IMR-90 (cell line): ENCODE measurements around the gene NOL4L. TPM values are rescaled to one million over a fixed set of nuclear protein-coding genes. Genes with fewer than 3 reads are reported as not detected.

Experiments used
- ATAC-seq: fragments of 200-7000 bp; cut with Tn5 transposase; 2 replicates; pipeline ENCODE4 v1.9.1; 2020; ENCODE audit warnings: low read depth, mild to moderate bottlenecking, moderate library complexity
- BruUV-seq: library from RNA; stranded (reverse); fragments of 400-500 nt; replicated peaks from 2 replicates; lab custom pipeline; 2021; lab: Mats Ljungman, UMichigan
- CTCF ChIA-PET: fragments of 300-600 bp; formaldehyde crosslinking; extraction: SDS; loops from one replicate; lab custom pipeline; 2021; ENCODE audit warnings: antibody characterized with exemption; lab: Yijun Ruan, JAX
- POLR2A ChIA-PET: fragments of 300-600 bp; sonication (Branson Sonifier 250); formaldehyde crosslinking; loops from one replicate; lab custom pipeline; 2022; ENCODE audit warnings: antibody characterized with exemption; ENCODE audit not compliant: unreplicated experiment; lab: Charles Lee
- DNase-seq: peaks from one replicate; pipeline ENCODE4 v3.0.0; 2013
- H2AFZ ChIP-seq: replicated peaks from 2 replicates; pipeline ENCODE3; 2013; ENCODE audit warnings: low read length, mild to moderate bottlenecking; ENCODE audit not compliant: poor library complexity
- H2AK5ac ChIP-seq: 2 replicates; pipeline ENCODE4 v1.6.1; 2013; ENCODE audit warnings: low read depth, low read length, inconsistent platforms
- H2AK9ac ChIP-seq: replicated peaks from 2 replicates; pipeline ENCODE3; 2013; ENCODE audit warnings: mild to moderate bottlenecking, low read depth, low read length, moderate library complexity; ENCODE audit not compliant: poor library complexity
- H2BK120ac ChIP-seq: 2 replicates; pipeline ENCODE4 v1.6.1; 2013; ENCODE audit warnings: low read depth, low read length, inconsistent platforms
- H2BK15ac ChIP-seq: 3 replicates; pipeline ENCODE4 v1.6.1; 2013; ENCODE audit warnings: low read depth, low read length, inconsistent platforms
- H2BK20ac ChIP-seq: 2 replicates; pipeline ENCODE4 v1.6.1; 2013; ENCODE audit warnings: low read depth, mild to moderate bottlenecking, inconsistent platforms, low read length, moderate library complexity
- H2BK5ac ChIP-seq: 2 replicates; pipeline ENCODE4 v1.6.1; 2013; ENCODE audit warnings: mild to moderate bottlenecking, low read depth, low read length, inconsistent platforms; ENCODE audit not compliant: poor library complexity, severe bottlenecking
- H3K14ac ChIP-seq: replicated peaks from 2 replicates; pipeline ENCODE4 v1.6.1; 2013; ENCODE audit warnings: low read depth, low read length, inconsistent platforms
- H3K18ac ChIP-seq: 2 replicates; pipeline ENCODE4 v1.6.1; 2013; ENCODE audit warnings: low read depth, low read length, control low read depth
- H3K23ac ChIP-seq: 2 replicates; pipeline ENCODE4 v1.6.1; 2013; ENCODE audit warnings: low read depth, low read length, inconsistent platforms
- H3K27ac ChIP-seq: 2 replicates; pipeline ENCODE4 v1.5.1; 2013; ENCODE audit warnings: mild to moderate bottlenecking, control low read depth, low read length; ENCODE audit not compliant: insufficient read depth
- H3K27me3 ChIP-seq: 2 replicates; pipeline ENCODE4 v1.6.1; 2013; ENCODE audit warnings: low read length; ENCODE audit not compliant: control insufficient read depth, insufficient read depth
- H3K36me3 ChIP-seq: 2 replicates; pipeline ENCODE4 v1.6.1; 2013; ENCODE audit warnings: low read length, mixed read lengths; ENCODE audit not compliant: control insufficient read depth, insufficient read depth
- H3K4ac ChIP-seq: 2 replicates; pipeline ENCODE4 v1.6.1; 2013; ENCODE audit warnings: low read depth, low read length, inconsistent platforms
- H3K4me1 ChIP-seq: 2 replicates; pipeline ENCODE4 v1.6.1; 2013; ENCODE audit warnings: low read length, mixed read lengths; ENCODE audit not compliant: control insufficient read depth, insufficient read depth
- H3K4me2 ChIP-seq: 2 replicates; pipeline ENCODE4 v1.6.1; 2013; ENCODE audit warnings: low read depth, mild to moderate bottlenecking, control low read depth, low read length, moderate library complexity
- H3K4me3 ChIP-seq: 2 replicates; pipeline ENCODE4 v1.5.1; 2013; ENCODE audit warnings: low read depth, mild to moderate bottlenecking, control low read depth, low read length, moderate library complexity; ENCODE audit not compliant: insufficient read depth
- H3K56ac ChIP-seq: 2 replicates; pipeline ENCODE4 v1.6.1; 2013; ENCODE audit warnings: low read length, inconsistent platforms; ENCODE audit not compliant: insufficient read depth; ENCODE audit errors: extremely low read depth
- H3K79me1 ChIP-seq, 2 experiments: 2 replicates each; pipeline ENCODE4 v1.6.1; 2013; ENCODE audit warnings: low read length in 2 of 2, inconsistent platforms in 1 of 2, low read depth in 1 of 2
- H3K9ac ChIP-seq: 2 replicates; pipeline ENCODE4 v1.6.1; 2013; ENCODE audit warnings: low read depth, low read length, control low read depth
- H3K9me1 ChIP-seq: 2 replicates; pipeline ENCODE4 v1.6.1; 2013; ENCODE audit warnings: low read length, inconsistent platforms; ENCODE audit not compliant: insufficient read depth
- H3K9me3 ChIP-seq: 2 replicates; pipeline ENCODE4 v1.6.1; 2013; ENCODE audit warnings: low read length; ENCODE audit not compliant: control insufficient read depth, insufficient read depth
- H4K20me1 ChIP-seq: 2 replicates; pipeline ENCODE4 v1.6.1; 2013; ENCODE audit warnings: low read length, inconsistent platforms; ENCODE audit not compliant: insufficient read depth
- H4K5ac ChIP-seq: 2 replicates; pipeline ENCODE4 v1.6.1; 2013; ENCODE audit warnings: mild to moderate bottlenecking, low read depth, low read length, control low read depth
- H4K8ac ChIP-seq, 2 experiments: 2 replicates each; pipeline ENCODE4 v1.6.1; 2013; ENCODE audit warnings: low read depth in 2 of 2, low read length in 2 of 2, control low read depth in 1 of 2, inconsistent platforms in 1 of 2
- H4K91ac ChIP-seq: 2 replicates; pipeline ENCODE4 v1.6.1; 2013; ENCODE audit warnings: low read depth, low read length, inconsistent platforms; ENCODE audit not compliant: insufficient read depth
- BHLHE40 ChIP-seq: fragments of 150-350 bp; IDR thresholded peaks from 2 replicates; pipeline ENCODE4 v1.6.1; 2016; ENCODE audit warnings: mild to moderate bottlenecking, low read depth, low read length
- CTCF ChIP-seq: conservative IDR thresholded peaks from 2 replicates; pipeline ENCODE4 v1.5.1; 2012; ENCODE audit warnings: mild to moderate bottlenecking, low read depth, low read length, improper control_type of control experiment
- MAZ ChIP-seq: IDR thresholded peaks from 2 replicates; pipeline ENCODE4 v1.6.1; 2012; ENCODE audit warnings: low read depth, mild to moderate bottlenecking, low read length, improper control_type of control experiment, moderate library complexity, borderline replicate concordance
- MXI1 ChIP-seq: IDR thresholded peaks from 2 replicates; pipeline ENCODE4 v1.6.1; 2012; ENCODE audit warnings: low read depth, mild to moderate bottlenecking, low read length, moderate library complexity, borderline replicate concordance
- NFE2L2 ChIP-seq: fragments of 150-350 bp; IDR thresholded peaks from 2 replicates; pipeline ENCODE4 v1.6.1; 2016; ENCODE audit warnings: low read depth, mild to moderate bottlenecking, low read length
- POLR2A ChIP-seq: IDR thresholded peaks from 2 replicates; pipeline ENCODE4 v1.6.1; 2012; ENCODE audit warnings: mild to moderate bottlenecking, low read depth, low read length
- RCOR1 ChIP-seq: IDR thresholded peaks from 2 replicates; pipeline ENCODE4 v1.6.1; 2012; ENCODE audit warnings: mild to moderate bottlenecking, low read length, improper control_type of control experiment; ENCODE audit not compliant: insufficient replicate concordance
- RFX5 ChIP-seq: IDR thresholded peaks from 2 replicates; pipeline ENCODE4 v1.8.0; 2012; ENCODE audit warnings: low read depth, mild to moderate bottlenecking, low read length, moderate library complexity
- SMC3 ChIP-seq: fragments of 150-350 bp; IDR thresholded peaks from 2 replicates; pipeline ENCODE4 v1.6.1; 2016; ENCODE audit warnings: low read depth, mild to moderate bottlenecking, antibody characterized with exemption, low read length, moderate library complexity
- WGBS, 2 experiments: methylation state at CpG; one replicate each; pipeline versions ENCODE4 v1.1.5 to v1.1.7; 2013; ENCODE audit warnings: missing lambda C conversion rate in 2 of 2; ENCODE audit not compliant: insufficient read length in 1 of 2; ENCODE audit errors: extremely low coverage in 2 of 2; 5-methylcytosine and 5-hydroxymethylcytosine counted together
- dilution Hi-C: fragments of 300-500 bp; cut with HindIII; formaldehyde crosslinking; loops from one replicate; pipeline ENCODE4 v1.14.3; 2018; ENCODE audit warnings: low sequenced_read_pairs; ENCODE audit not compliant: unreplicated experiment
- in situ Hi-C: fragments of 300-500 bp; cut with MboI; formaldehyde crosslinking; loops from 3 replicates; pipeline ENCODE4 v1.14.3; 2019; ENCODE audit warnings: low sequenced_read_pairs, inconsistent platforms, mixed read lengths
- intact Hi-C: fragments of 100-400 bp; cut with micrococcal nuclease; formaldehyde crosslinking; loops from 2 replicates; pipeline ENCODE4 v1.10.0; 2022
- polyA plus RNA-seq, 3 experiments: library from polyadenylated mRNA; depleted of rRNA; stranded (reverse); fragments of >200 nt; gene quantifications; 2 replicates each; pipeline ENCODE4 v1.2.3, GENCODE V29; 2012; ENCODE audit warnings: low replicate concordance in 1 of 3
- total RNA-seq: library from RNA; depleted of rRNA; stranded (reverse); fragments of >200 nt; gene quantifications from 2 replicates; pipeline ENCODE4 v1.2.3, GENCODE V29; 2012
- TF ChIP-seq, protein P1 (sequence below): fragments of 150-350 bp; IDR thresholded peaks from 2 replicates; pipeline ENCODE4 v1.6.1; 2017; ENCODE audit warnings: mild to moderate bottlenecking, antibody characterized with exemption, low read length, low read depth

The NOL4L gene
- total and polyA plus RNA-seq, 2 of the 4 experiments (the other 2 are of a cell fraction), result 4.7 to 13.3 TPM

- no peaks in the 10 kb centered on the region for H3K4me1 ChIP-seq
- no peak overlapping the region for H4K5ac ChIP-seq
- H4K20me1 ChIP-seq, result no peaks in the 10 kb centered on the region
- DNase-seq (no peak), ATAC-seq (no peak)
- dilution Hi-C loops, result no loop called here
- no peak overlapping the region for H3K56ac ChIP-seq
- H3K4ac ChIP-seq, result no peak overlapping the region
- H3K14ac ChIP-seq, result no peak overlapping the region
- H3K79me1 ChIP-seq, result no peaks in the 10 kb centered on the region
- H3K27ac ChIP-seq, result no peak overlapping the region
- no peak overlapping the region for H3K4me3 ChIP-seq
- no peak overlapping the region for H2AK9ac ChIP-seq
- H2BK15ac ChIP-seq, result no peak overlapping the region
- H3K18ac ChIP-seq, result no peak overlapping the region
- H3K9me3 ChIP-seq, result no peaks in the 10 kb centered on the region
- no peak overlapping the region for H2AFZ ChIP-seq
- no peak overlapping the region for H2AK5ac ChIP-seq
- H3K9me1 ChIP-seq, result no peaks in the 10 kb centered on the region
- 92% methylated on average over 14 of the region's 20 CpGs; no CpG with 5 or more reads in 1 of the 2 experiments for WGBS, 2 experiments
- H3K27me3 ChIP-seq, result peaks cover 3% of the 10 kb centered on the region; the same call in 1 of the 2 replicates
- H4K8ac ChIP-seq, result no peak overlapping the region
- no peaks in the 10 kb centered on the region for H3K36me3 ChIP-seq
- TF ChIP-seq POLR2A, result no peak
- no peak for TF ChIP-seq RCOR1
- TF ChIP-seq MXI1, result no peak
- TF ChIP-seq BHLHE40, result no peak
- TF ChIP-seq RFX5, result no peak
- no peak for TF ChIP-seq SMC3
- no peak for TF ChIP-seq MAZ
- TF ChIP-seq CTCF, result no peak
- TF ChIP-seq, protein P1, sequence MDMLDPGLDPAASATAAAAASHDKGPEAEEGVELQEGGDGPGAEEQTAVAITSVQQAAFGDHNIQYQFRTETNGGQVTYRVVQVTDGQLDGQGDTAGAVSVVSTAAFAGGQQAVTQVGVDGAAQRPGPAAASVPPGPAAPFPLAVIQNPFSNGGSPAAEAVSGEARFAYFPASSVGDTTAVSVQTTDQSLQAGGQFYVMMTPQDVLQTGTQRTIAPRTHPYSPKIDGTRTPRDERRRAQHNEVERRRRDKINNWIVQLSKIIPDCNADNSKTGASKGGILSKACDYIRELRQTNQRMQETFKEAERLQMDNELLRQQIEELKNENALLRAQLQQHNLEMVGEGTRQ, result no peak
- no peak for TF ChIP-seq NFE2L2
- no peak overlapping the region for H2BK120ac ChIP-seq
- no peak overlapping the region for H2BK20ac ChIP-seq
- no peak overlapping the region for H3K23ac ChIP-seq
- no peak overlapping the region for H3K9ac ChIP-seq
- no peak overlapping the region for H2BK5ac ChIP-seq
- ChIA-PET POLR2A (no interaction called here), CTCF (no interaction called here)
- H4K91ac ChIP-seq, result no peak overlapping the region
- intact Hi-C loops, result no loop called here
- no peak overlapping the region for H3K4me2 ChIP-seq
- in situ Hi-C loops, result no loop called here
- BruUV-seq, result no TSS peak
These were observed 28.6 kb downstream of the NOL4L start for GRCh38 chr20:32556312-32557184.
